Lower lobe of right lung (tissue), 2 donors: ENCODE data around the gene OR5C1. TPM values are rescaled to one million over a fixed set of nuclear protein-coding genes. Genes with fewer than 3 reads are reported as not detected.
A peak's percentile ranks its signal among the peaks of the same experiment; 100 is the strongest.

Experiments used
- ATAC-seq, 2 donors: fragments of 200-7000 bp; cut with Tn5 transposase; one replicate each; pipeline ENCODE4 v1.9.1; 2020 to 2022; ENCODE audit warnings: mild to moderate bottlenecking in 2 of 2, moderate library complexity in 2 of 2
- DNase-seq: peaks from one replicate; pipeline ENCODE4 v3.0.0-alpha.2; 2020
- H3K27ac ChIP-seq: fragments of 200-600 bp; one replicate; pipeline ENCODE4 v1.8.0; 2022
- H3K27me3 ChIP-seq: fragments of 200-600 bp; one replicate; pipeline ENCODE4 v1.8.0; 2022; ENCODE audit warnings: low read depth
- H3K36me3 ChIP-seq: fragments of 200-600 bp; one replicate; pipeline ENCODE4 v1.8.0; 2022; ENCODE audit warnings: mild to moderate bottlenecking
- H3K4me1 ChIP-seq: fragments of 200-600 bp; one replicate; pipeline ENCODE4 v1.8.0; 2022
- H3K4me3 ChIP-seq: fragments of 200-600 bp; one replicate; pipeline ENCODE4 v1.8.0; 2022; ENCODE audit warnings: mild to moderate bottlenecking
- H3K9me3 ChIP-seq: fragments of 200-600 bp; one replicate; pipeline ENCODE4 v1.8.0; 2022
- intact Hi-C: fragments of 100-400 bp; cut with DNase I; formaldehyde crosslinking; loops from one replicate; pipeline ENCODE4 v1.11.0; 2022
- total RNA-seq: library from RNA; stranded (reverse); fragmentation: NEBNext Ultra II Directional; extraction: Animal tissue kit (Norgen Biotek cat#: 25700); gene quantifications from one replicate; pipeline ENCODE4 v1.2.1, GENCODE V29; 2021
- TF ChIP-seq, protein P1 (sequence below): fragments of 200-600 bp; IDR thresholded peaks from one replicate; pipeline ENCODE4 v1.8.0; 2022; ENCODE audit warnings: antibody characterized with exemption, mild to moderate bottlenecking
- donor health status: DM: no; HTN: yes; CAD: no; lungs with severe emphysema.

OR5C1 gene
- total RNA-seq, 1 donor from 2014 or later: not detected

DNA sequence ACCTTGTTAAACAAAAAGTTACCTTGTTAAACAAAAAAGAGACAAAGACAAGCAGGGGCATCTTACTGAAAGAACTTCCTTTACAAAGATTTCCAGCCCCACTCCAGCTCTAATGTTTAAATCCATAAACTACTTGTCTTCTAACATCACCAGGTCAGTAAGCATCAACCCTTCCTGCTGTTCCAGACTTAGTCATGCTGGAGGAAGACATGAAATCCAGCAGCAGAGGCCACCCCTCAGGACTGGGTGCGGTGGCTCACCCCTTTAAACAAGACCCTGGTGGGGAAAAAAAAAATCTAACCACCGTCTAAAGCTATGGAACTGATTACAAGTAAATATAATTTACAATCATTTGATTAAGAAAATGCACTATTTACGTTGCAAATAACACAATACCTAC, 30.6 kb downstream of the OR5C1 start:
- Histone ChIP-seq H3K4me3 (no peak overlapping the region), H3K9me3 (no peaks in the 10 kb centered on the region), H3K36me3 (peaks cover 68% of the 10 kb centered on the region), H3K4me1 (peaks cover 72% of the 10 kb centered on the region), H3K27ac (peak overlapping the region; percentile 44), H3K27me3 (no peaks in the 10 kb centered on the region)
- TF ChIP-seq, protein P1, sequence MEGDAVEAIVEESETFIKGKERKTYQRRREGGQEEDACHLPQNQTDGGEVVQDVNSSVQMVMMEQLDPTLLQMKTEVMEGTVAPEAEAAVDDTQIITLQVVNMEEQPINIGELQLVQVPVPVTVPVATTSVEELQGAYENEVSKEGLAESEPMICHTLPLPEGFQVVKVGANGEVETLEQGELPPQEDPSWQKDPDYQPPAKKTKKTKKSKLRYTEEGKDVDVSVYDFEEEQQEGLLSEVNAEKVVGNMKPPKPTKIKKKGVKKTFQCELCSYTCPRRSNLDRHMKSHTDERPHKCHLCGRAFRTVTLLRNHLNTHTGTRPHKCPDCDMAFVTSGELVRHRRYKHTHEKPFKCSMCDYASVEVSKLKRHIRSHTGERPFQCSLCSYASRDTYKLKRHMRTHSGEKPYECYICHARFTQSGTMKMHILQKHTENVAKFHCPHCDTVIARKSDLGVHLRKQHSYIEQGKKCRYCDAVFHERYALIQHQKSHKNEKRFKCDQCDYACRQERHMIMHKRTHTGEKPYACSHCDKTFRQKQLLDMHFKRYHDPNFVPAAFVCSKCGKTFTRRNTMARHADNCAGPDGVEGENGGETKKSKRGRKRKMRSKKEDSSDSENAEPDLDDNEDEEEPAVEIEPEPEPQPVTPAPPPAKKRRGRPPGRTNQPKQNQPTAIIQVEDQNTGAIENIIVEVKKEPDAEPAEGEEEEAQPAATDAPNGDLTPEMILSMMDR: no peak
- ATAC-seq (no peak), DNase-seq (no peak)
- intact Hi-C loops: loop anchor here (10.0 kb wide), 1 partner anchor 345 kb away; the partner anchor contains the start of gene OR1J1

- ATAC-seq: no peak
- DNase-seq: no peak
- TF ChIP-seq, protein P1: no peak
- intact Hi-C loops: loop anchor here (10.0 kb wide), 1 partner anchor 345 kb away; the partner anchor contains the start of gene OR1J1
- H3K4me3 ChIP-seq: no peak overlapping the region
- H3K9me3 ChIP-seq: no peaks in the 10 kb centered on the region
- H3K27ac ChIP-seq: peak overlapping the region; percentile 58
- H3K27me3 ChIP-seq: no peaks in the 10 kb centered on the region
- H3K36me3 ChIP-seq: peaks cover 74% of the 10 kb centered on the region
- peaks cover 74% of the 10 kb centered on the region for H3K4me1 ChIP-seq
Observed at GRCh38 chr9:122819791-122820489, 31.2 kb downstream of the OR5C1 start.

DNA sequence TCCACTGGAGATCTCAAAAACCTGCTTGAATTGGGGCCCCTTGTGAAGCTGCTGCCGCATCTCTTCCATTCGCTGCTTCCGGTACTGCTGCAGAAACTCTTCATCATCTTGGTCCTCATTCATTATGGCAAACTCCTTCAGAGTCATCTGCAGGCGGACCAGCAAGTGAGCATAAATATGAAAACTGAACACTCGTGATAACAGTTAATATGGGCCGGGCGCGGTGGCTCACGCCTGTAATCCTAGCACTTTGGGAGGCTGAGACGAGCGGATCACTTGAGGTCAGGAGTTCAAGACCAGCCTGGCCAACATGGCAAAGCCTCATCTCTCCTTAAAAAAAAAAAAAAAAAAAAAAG, 31.7 kb downstream of the OR5C1 start:
- Histone ChIP-seq H3K4me3 (no peak overlapping the region), H3K36me3 (peaks cover 79% of the 10 kb centered on the region), H3K9me3 (no peaks in the 10 kb centered on the region), H3K4me1 (peaks cover 72% of the 10 kb centered on the region), H3K27ac (peak overlapping the region; percentile 58), H3K27me3 (no peaks in the 10 kb centered on the region)
- intact Hi-C loops: no loop called here
- no peak for ATAC-seq
- DNase-seq: no peak
- TF ChIP-seq, protein P1: no peak

DNA sequence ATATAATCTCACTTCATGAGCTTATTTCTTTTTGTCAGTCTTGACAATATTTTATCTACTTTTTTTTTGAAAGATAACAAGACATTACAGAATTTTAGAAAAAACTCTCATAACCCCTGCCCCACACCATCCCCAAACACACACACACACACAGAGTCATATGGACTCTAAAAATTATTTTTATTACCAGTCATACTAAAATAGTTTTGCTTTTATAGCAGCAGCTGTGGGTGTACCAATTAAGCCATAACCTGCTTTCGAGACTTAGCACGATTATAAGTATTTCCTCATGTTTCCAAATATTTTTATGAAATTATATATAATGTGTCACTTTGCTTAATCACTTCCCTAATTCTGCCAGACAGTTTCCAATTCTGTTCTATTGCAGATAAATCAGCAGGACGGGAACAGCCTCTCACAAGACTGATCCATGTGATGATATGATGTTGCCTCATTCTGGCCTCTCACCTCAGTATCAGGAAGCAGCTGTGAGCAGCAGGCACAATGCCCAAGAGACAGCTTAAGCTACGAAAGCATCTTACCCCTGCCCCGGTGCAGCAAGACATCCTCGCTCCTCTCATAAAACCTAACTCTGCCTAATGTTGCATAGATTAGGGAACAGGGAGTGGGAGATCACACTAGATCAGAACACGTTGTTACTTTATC, 32.7 kb downstream of the OR5C1 start:
- Histone ChIP-seq H3K27ac (peak overlapping the region; percentile 58), H3K9me3 (no peaks in the 10 kb centered on the region), H3K27me3 (no peaks in the 10 kb centered on the region), H3K4me3 (no peak overlapping the region), H3K4me1 (peaks cover 74% of the 10 kb centered on the region), H3K36me3 (peaks cover 89% of the 10 kb centered on the region)
- ATAC-seq (peak; percentile 86 to 88), DNase-seq (peak; percentile 82)
- intact Hi-C loops: no loop called here
- TF ChIP-seq, protein P1: no peak

DNA sequence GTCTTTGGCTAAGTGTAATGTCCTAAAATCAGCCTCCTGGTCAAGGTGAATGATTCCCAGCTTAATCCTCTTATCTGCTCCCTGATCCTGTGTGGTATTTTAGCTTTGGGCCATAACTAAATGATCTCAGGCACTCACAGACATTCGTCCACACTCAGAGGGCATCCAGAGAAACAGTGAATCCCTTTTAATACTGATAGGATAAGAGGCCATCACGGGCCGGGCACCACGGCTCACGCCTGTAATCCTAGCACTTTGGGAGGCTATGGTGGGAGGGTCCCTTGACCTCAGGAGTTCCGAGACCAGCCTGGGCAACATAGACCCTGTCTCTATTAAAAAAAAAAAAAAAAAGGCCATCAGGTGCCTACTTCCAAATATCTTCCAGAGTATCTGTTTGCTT, 33.3 kb downstream of the OR5C1 start:
- intact Hi-C loops: no loop called here
- Histone ChIP-seq H3K27ac (peak overlapping the region; percentile 58), H3K27me3 (no peaks in the 10 kb centered on the region), H3K4me3 (no peak overlapping the region), H3K4me1 (peaks cover 74% of the 10 kb centered on the region), H3K36me3 (peaks cover 86% of the 10 kb centered on the region), H3K9me3 (no peaks in the 10 kb centered on the region)
- TF ChIP-seq, protein P1: no peak
- ATAC-seq (no peak), DNase-seq (no peak)
